ENCODE data around the gene SLMAP. TPM values are rescaled to one million over a fixed set of nuclear protein-coding genes. Genes with fewer than 3 reads are reported as not detected.

The SLMAP gene
- total RNA-seq, 4 donors from 2014 or later, result 104 to 369 (median 186) TPM

GRCh38 chr3:57746156-57747010 lies 9.7 kb upstream of the SLMAP start:
- TF ChIP-seq CTCF (IDR thresholded peaks at IDR 0.05) (no peak), POLR2A (IDR thresholded peaks at IDR 0.05) (no peak)
- intact Hi-C loops (cut with DNase I; ENCODE audit: low total_unique reads), result no loop called here

GRCh38 chr3:57749542-57749941 lies 6.6 kb upstream of the SLMAP start:
- no peak overlapping the region for H3K4me3 ChIP-seq
- H3K27ac ChIP-seq, result no peak overlapping the region
- H3K27me3 ChIP-seq, result no peaks in the 10 kb centered on the region
- H3K4me1 ChIP-seq, result no peaks in the 10 kb centered on the region
- H3K9me3 ChIP-seq, result no peaks in the 10 kb centered on the region
- intact Hi-C loops (cut with DNase I; ENCODE audit: low total_unique reads), result no loop called here
- H3K36me3 ChIP-seq, result no peaks in the 10 kb centered on the region
- DNase-seq, result no peak
- TF ChIP-seq POLR2A (IDR thresholded peaks at IDR 0.05) (no peak), CTCF (IDR thresholded peaks at IDR 0.05) (no peak)

More at GRCh38 chr3:57746156-57747010, 9.7 kb upstream of the SLMAP start:
- H3K4me1 ChIP-seq, result no peaks in the 10 kb centered on the region
- no peaks in the 10 kb centered on the region for H3K36me3 ChIP-seq
- H3K9me3 ChIP-seq, result no peaks in the 10 kb centered on the region
- no peak overlapping the region for H3K27ac ChIP-seq
- H3K4me3 ChIP-seq, result no peak overlapping the region
- no peak for DNase-seq
- H3K27me3 ChIP-seq, result no peaks in the 10 kb centered on the region

- Histone ChIP-seq H3K36me3 (no peaks in the 10 kb centered on the region), H3K27me3 (no peaks in the 10 kb centered on the region), H3K4me3 (no peak overlapping the region), H3K9me3 (no peaks in the 10 kb centered on the region), H3K4me1 (peaks cover 0 to 4% of the 10 kb centered on the region in 2 donors), H3K27ac (no peak overlapping the region)
- intact Hi-C loops (cut with DNase I; ENCODE audit: low total_unique reads), result no loop called here
- no peak for DNase-seq
- TF ChIP-seq CTCF (IDR thresholded peaks at IDR 0.05) (no peak), POLR2A (IDR thresholded peaks at IDR 0.05) (no peak)
These were observed 3.8 kb upstream of the SLMAP start for GRCh38 chr3:57752307-57752706.

GRCh38 chr3:57753016-57753415 lies 3.1 kb upstream of the SLMAP start:
- Histone ChIP-seq H3K27ac (no peak overlapping the region), H3K9me3 (no peaks in the 10 kb centered on the region), H3K36me3 (no peaks in the 10 kb centered on the region), H3K4me3 (no peak overlapping the region), H3K4me1 (peaks cover 0 to 4% of the 10 kb centered on the region in 2 donors), H3K27me3 (no peaks in the 10 kb centered on the region)
- TF ChIP-seq CTCF (IDR thresholded peaks at IDR 0.05), result no peak
- intact Hi-C loops (cut with DNase I; ENCODE audit: low total_unique reads), result no loop called here
- no peak for DNase-seq

GRCh38 chr3:57755368-57755675 lies 787 bp upstream of the SLMAP start:
- no peak for DNase-seq
- Histone ChIP-seq H3K4me3 (peak overlapping the region; percentile 96 to 98), H3K36me3 (no peaks in the 10 kb centered on the region), H3K27me3 (no peaks in the 10 kb centered on the region), H3K27ac (peak overlapping the region; percentile 91 to 92), H3K4me1 (peaks cover 0 to 4% of the 10 kb centered on the region in 2 donors), H3K9me3 (no peaks in the 10 kb centered on the region)
- intact Hi-C loops (cut with DNase I; ENCODE audit: low total_unique reads), result no loop called here
- no peak for TF ChIP-seq POLR2A (IDR thresholded peaks at IDR 0.05)

Data from uterus (tissue), 4 donors.